ENCODE data around the gene OR10A6.

DNA sequence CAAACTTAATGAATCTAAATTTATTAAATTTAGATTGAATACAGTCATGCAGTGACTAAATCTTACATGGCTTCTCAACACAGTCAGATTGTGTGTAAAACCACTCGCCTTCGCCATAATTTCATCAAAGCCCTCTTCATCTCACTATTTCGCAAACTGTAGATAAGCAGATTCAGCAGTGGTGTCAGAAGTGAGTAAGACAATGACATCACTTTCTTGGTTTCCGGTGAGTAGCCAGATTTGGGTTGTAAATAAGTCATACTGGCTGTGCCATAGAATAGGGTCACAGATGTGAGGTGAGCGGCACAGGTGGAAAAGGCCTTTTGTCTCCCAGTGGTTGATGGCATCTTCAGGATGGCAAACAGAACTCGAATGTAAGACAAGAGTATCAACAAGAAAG is 3.4 kb downstream of the OR10A6 start:
- TF ChIP-seq, protein P1, sequence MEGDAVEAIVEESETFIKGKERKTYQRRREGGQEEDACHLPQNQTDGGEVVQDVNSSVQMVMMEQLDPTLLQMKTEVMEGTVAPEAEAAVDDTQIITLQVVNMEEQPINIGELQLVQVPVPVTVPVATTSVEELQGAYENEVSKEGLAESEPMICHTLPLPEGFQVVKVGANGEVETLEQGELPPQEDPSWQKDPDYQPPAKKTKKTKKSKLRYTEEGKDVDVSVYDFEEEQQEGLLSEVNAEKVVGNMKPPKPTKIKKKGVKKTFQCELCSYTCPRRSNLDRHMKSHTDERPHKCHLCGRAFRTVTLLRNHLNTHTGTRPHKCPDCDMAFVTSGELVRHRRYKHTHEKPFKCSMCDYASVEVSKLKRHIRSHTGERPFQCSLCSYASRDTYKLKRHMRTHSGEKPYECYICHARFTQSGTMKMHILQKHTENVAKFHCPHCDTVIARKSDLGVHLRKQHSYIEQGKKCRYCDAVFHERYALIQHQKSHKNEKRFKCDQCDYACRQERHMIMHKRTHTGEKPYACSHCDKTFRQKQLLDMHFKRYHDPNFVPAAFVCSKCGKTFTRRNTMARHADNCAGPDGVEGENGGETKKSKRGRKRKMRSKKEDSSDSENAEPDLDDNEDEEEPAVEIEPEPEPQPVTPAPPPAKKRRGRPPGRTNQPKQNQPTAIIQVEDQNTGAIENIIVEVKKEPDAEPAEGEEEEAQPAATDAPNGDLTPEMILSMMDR (IDR thresholded peaks at IDR 0.05) = no peak
- no peak for TF ChIP-seq POLR2A (IDR thresholded peaks at IDR 0.05)
